ENCODE results near the gene PTCRA.

GRCh38 chr6:42963179-42963854, 47.5 kb downstream of the PTCRA start:
- TF ChIP-seq POLR2A (IDR thresholded peaks at IDR 0.05; ENCODE audit: low read length): no peak
- no peak for TF ChIP-seq GATA1 (IDR thresholded peaks at IDR 0.05; ENCODE audit: low read depth, low read length)

All from erythroblast (primary cell).